H1 (cell line): ENCODE data around the gene SPRR4. TPM values are rescaled to one million over a fixed set of nuclear protein-coding genes. Genes with fewer than 3 reads are reported as not detected.

Source experiments
- BACH1 ChIP-seq: IDR thresholded peaks from 2 replicates; pipeline ENCODE4 v1.6.1; 2012; ENCODE audit warnings: low read length, improper control_type of control experiment
- POLR2AphosphoS5 ChIP-seq: IDR thresholded peaks from 2 replicates; pipeline ENCODE4 v1.6.1; 2011; ENCODE audit warnings: low read depth, low read length
- SIRT6 ChIP-seq: IDR thresholded peaks from one replicate; pipeline ENCODE4 v1.7.1; 2012; ENCODE audit warnings: low read length, inconsistent platforms
- polyA plus RNA-seq, 7 experiments: library from polyadenylated mRNA; depleted of rRNA in 3 of 7; stranded (reverse) in 5 of 7; unstranded in 2 of 7; fragments of >200 nt in 5 of 7; fragments of 200-250 nt in 2 of 7; gene quantifications; 1 replicate in 5 of 7; 2 replicates in 1 of 7; 4 replicates in 1 of 7; pipeline versions ENCODE4 v1.2.1 to v1.2.3, GENCODE V29; 2011 to 2013; ENCODE audit warnings: missing spikeins in 2 of 7, mixed read lengths in 2 of 7
- total RNA-seq: library from RNA; stranded (reverse); fragmentation: NEBNext Ultra II Directional; extraction: Animal tissue kit (Norgen Biotek cat#: 25700); gene quantifications from 2 replicates; pipeline ENCODE4 v1.2.1, GENCODE V29; 2021
- TF ChIP-seq, protein P1 (sequence below): IDR thresholded peaks from 2 replicates; pipeline ENCODE4 v1.6.1; 2012; ENCODE audit warnings: low read length, inconsistent platforms

SPRR4 gene
- total and polyA plus RNA-seq, 2 of the 8 experiments (the other 6 are each of a cell fraction or from before 2014, with no cell fraction given): not detected

GRCh38 chr1:152951711-152952110 lies 18.7 kb upstream of the SPRR4 start (continued):
- TF ChIP-seq POLR2AphosphoS5 (no peak), SIRT6 (no peak), BACH1 (no peak)
- TF ChIP-seq, protein P1, sequence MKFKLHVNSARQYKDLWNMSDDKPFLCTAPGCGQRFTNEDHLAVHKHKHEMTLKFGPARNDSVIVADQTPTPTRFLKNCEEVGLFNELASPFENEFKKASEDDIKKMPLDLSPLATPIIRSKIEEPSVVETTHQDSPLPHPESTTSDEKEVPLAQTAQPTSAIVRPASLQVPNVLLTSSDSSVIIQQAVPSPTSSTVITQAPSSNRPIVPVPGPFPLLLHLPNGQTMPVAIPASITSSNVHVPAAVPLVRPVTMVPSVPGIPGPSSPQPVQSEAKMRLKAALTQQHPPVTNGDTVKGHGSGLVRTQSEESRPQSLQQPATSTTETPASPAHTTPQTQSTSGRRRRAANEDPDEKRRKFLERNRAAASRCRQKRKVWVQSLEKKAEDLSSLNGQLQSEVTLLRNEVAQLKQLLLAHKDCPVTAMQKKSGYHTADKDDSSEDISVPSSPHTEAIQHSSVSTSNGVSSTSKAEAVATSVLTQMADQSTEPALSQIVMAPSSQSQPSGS: no peak
